Activated CD8-positive, alpha-beta T cell treated with anti-CD3 and anti-CD28 coated beads for 36 hours (primary cell): ENCODE measurements around the gene DDX27. TPM values are rescaled to one million over a fixed set of nuclear protein-coding genes. Genes with fewer than 3 reads are reported as not detected.
"Not testable (repeated sequence)": the region's sequence is repeated elsewhere in the genome, so short reads cannot be mapped to it uniquely, and the experiment has no call there.

Experiments
- ATAC-seq: fragments of 200-7000 bp; cut with Tn5 transposase; one replicate; pipeline ENCODE4 v1.10.0; 2021; ENCODE audit warnings: mild to moderate bottlenecking, moderate library complexity
- CTCF ChIA-PET: fragments of 350-600 bp; sonication (Branson Sonifier 250); formaldehyde crosslinking; loops from one replicate; lab custom pipeline; 2021; ENCODE audit warnings: antibody characterized with exemption; lab: Charles Lee
- POLR2A ChIA-PET: fragments of 350-600 bp; sonication (Branson Sonifier 250); formaldehyde crosslinking; loops from one replicate; lab custom pipeline; 2021; ENCODE audit warnings: antibody characterized with exemption; lab: Charles Lee
- DNase-seq: peaks from one replicate; pipeline ENCODE4 v3.0.0-alpha.2; 2020
- H3K27ac Mint-ChIP-seq: one replicate; pipeline ENCODE4 v1.8.0; 2021; ENCODE audit warnings: mild to moderate bottlenecking, mixed read lengths
- H3K27me3 Mint-ChIP-seq: one replicate; pipeline ENCODE4 v1.8.0; 2021; ENCODE audit warnings: mixed read lengths
- H3K36me3 Mint-ChIP-seq: one replicate; pipeline ENCODE4 v1.8.0; 2021; ENCODE audit warnings: low read depth, mixed read lengths
- H3K4me1 Mint-ChIP-seq: one replicate; pipeline ENCODE4 v1.8.0; 2021; ENCODE audit warnings: low read depth, mixed read lengths
- H3K4me3 Mint-ChIP-seq: one replicate; pipeline ENCODE4 v1.8.0; 2021; ENCODE audit warnings: mild to moderate bottlenecking, moderate library complexity, mixed read lengths
- H3K9me3 Mint-ChIP-seq: one replicate; pipeline ENCODE4 v1.8.0; 2021; ENCODE audit warnings: mixed read lengths
- CTCF ChIP-seq: fragments of 200-600 bp; IDR thresholded peaks from one replicate; pipeline ENCODE4 v1.8.0; 2022; ENCODE audit warnings: antibody characterized with exemption, mild to moderate bottlenecking
- intact Hi-C: fragments of 100-400 bp; cut with micrococcal nuclease; formaldehyde crosslinking; loops from one replicate; pipeline ENCODE4 v1.10.0; 2022
- total RNA-seq, 2 experiments: library from RNA; stranded (reverse); gene quantifications; one replicate each; pipeline ENCODE4 v1.2.3, GENCODE V29; 2021

DDX27 gene
- total RNA-seq, 2 experiments from 2014 or later: 45.2 to 45.9 TPM

GRCh38 chr20:49215232-49215631 is 4.0 kb upstream of the DDX27 start:
- Mint-ChIP-seq H3K4me3 (no peak overlapping the region), H3K27ac (no peak overlapping the region), H3K9me3 (peaks cover 3% of the 10 kb centered on the region), H3K27me3 (no peaks in the 10 kb centered on the region), H3K4me1 (peaks cover 14% of the 10 kb centered on the region), H3K36me3 (peaks cover 4% of the 10 kb centered on the region)
- POLR2A ChIA-PET: no interaction called here
- intact Hi-C loops: loop anchor here (5.0 kb wide), 1 partner anchor 33 kb away; no protein-coding TSS in a partner anchor
- DNase-seq (no peak), ATAC-seq (no peak)
- CTCF ChIA-PET: interaction anchor here (0.6 to 6.7 kb wide), 5 partner anchors 10 to 81 kb away, joined by 3 to 123 read pairs (median 49); no protein-coding TSS in a partner anchor
- no peak for TF ChIP-seq CTCF

DNA sequence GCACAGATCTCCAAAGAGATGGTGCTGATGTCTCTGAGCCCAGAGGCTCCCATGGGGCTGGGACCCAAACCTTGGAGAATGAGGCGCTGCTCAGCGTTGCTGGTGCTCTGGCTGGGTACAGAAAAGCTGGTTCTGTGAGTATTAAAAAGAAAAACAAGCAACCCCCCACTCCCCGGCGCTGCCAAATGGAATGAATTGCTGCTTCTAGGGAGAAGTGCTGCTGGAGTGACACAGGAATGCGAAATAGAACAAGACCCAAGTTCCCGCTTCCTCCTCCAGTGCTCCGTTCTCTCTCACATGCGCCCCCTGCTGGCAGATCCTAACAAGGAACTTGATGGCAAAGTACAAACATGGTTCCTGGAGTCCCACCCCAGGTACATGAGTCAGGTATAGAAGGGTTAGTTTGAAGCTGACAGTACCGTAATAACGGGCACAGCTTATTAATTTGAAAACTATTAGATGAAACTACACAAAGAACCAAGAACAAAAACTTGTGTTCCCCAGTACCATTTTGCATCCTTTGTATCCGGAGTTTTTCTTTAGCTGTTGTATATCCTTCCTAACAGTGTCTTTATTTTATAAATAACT is 2.1 kb upstream of the DDX27 start:
- Mint-ChIP-seq H3K4me3 (peak overlapping the region; percentile 41), H3K4me1 (peaks cover 24% of the 10 kb centered on the region), H3K9me3 (no peaks in the 10 kb centered on the region), H3K36me3 (peaks cover 16% of the 10 kb centered on the region), H3K27me3 (no peaks in the 10 kb centered on the region), H3K27ac (no peak overlapping the region)
- ATAC-seq: peak; percentile 59
- intact Hi-C loops: loop anchor here (2.0 to 5.0 kb wide), 2 partner anchors 35 to 84 kb away; no protein-coding TSS in a partner anchor
- TF ChIP-seq CTCF: peak; percentile 95
- POLR2A ChIA-PET: interaction anchor here (0.7 to 2.8 kb wide), 4 partner anchors 32 to 80 kb away, joined by 3 to 18 read pairs (median 4); partner anchors contain the start of gene ZNFX1
- CTCF ChIA-PET: interaction anchor here (0.5 to 6.7 kb wide), 64 partner anchors 11 to 441 kb away, joined by 3 to 123 read pairs (median 5); partner anchors contain the start of gene STAU1
- DNase-seq: peak; percentile 97

- Mint-ChIP-seq H3K36me3 (peaks cover 20% of the 10 kb centered on the region), H3K4me3 (peak overlapping the region; percentile 88), H3K4me1 (peaks cover 24% of the 10 kb centered on the region), H3K27ac (peak overlapping the region; percentile 95)
- DNase-seq (peak; percentile 28), ATAC-seq (peak; percentile 2)
- ChIA-PET POLR2A (interaction anchor here (0.6 to 2.8 kb wide), 5 partner anchors 31 to 698 kb away, joined by 3 to 18 read pairs (median 5); partner anchors contain the start of gene ZNFX1), CTCF (interaction anchor here (1.0 to 6.7 kb wide), 4 partner anchors 36 to 90 kb away, joined by 3 to 123 read pairs (median 31); no protein-coding TSS in a partner anchor)
- H3K9me3 Mint-ChIP-seq, H3K27me3 Mint-ChIP-seq: not testable (repeated sequence)
- intact Hi-C loops: loop anchor here (5.0 kb wide), 1 partner anchor 36 kb away; no protein-coding TSS in a partner anchor
These were observed 501 bp upstream of the DDX27 start for GRCh38 chr20:49218739-49219090.

DNA sequence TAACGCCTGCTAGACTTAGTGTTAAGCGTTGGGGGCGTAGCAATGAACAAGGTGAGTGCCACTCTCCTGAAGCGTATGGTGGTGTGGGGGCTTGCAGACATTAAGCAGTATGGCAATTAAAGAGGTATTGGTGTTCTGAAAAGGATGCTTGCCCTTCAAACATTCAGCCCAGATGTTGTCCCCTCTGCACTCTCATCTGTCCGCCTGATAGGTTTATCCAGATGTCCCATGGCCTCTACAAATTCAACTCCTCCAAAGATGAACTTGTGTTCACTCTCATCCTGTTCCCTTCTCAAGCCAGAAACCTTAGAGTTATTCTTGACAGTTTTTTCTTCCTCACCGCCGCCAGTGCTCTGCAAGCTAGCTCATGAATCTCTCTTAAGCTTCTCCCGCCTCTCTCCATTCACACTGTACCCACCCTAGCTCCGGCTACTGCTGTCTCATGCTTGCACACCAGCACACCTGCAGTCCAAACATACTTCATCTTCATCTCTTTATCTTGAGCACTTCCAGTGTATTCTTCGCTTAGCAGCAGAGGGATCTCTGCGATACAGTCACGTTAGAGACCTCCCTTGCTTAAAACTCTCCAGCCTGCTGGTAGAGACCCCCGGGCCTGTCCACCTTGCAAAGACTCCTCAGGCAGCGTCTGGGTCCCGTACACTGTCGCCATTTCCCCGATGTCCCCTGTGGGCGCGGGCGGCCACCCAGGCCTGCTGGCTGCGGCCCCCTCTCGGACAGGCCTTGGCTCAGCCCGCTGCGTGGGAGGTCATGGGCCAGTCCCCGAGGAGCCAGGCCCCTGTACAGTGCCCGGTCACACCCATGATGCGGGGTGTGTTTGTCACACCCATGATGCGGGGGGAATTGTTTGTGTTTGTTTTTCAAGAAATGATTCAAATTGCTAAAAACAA is 962 bp downstream of the DDX27 start:
- no peaks in the 10 kb centered on the region for H3K27me3 Mint-ChIP-seq
- no peak for ATAC-seq
- peak overlapping the region; percentile 95 for H3K27ac Mint-ChIP-seq
- intact Hi-C loops: loop anchor here (5.0 kb wide), 1 partner anchor 38 kb away; no protein-coding TSS in a partner anchor
- POLR2A ChIA-PET: interaction anchor here (0.6 kb wide), 1 partner anchor 32 kb away, joined by 3 read pairs; no protein-coding TSS in a partner anchor
- CTCF ChIA-PET: interaction anchor here (6.7 kb wide), 1 partner anchor 86 kb away, joined by 123 read pairs; no protein-coding TSS in a partner anchor
- TF ChIP-seq CTCF: no peak
- H3K4me1 Mint-ChIP-seq: peaks cover 24% of the 10 kb centered on the region
- H3K9me3 Mint-ChIP-seq: no peaks in the 10 kb centered on the region
- peak overlapping the region; percentile 88 for H3K4me3 Mint-ChIP-seq
- DNase-seq: peak; percentile 17
- peaks cover 31% of the 10 kb centered on the region for H3K36me3 Mint-ChIP-seq

- Mint-ChIP-seq H3K9me3 (no peaks in the 10 kb centered on the region), H3K4me1 (peaks cover 9% of the 10 kb centered on the region), H3K4me3 (no peak overlapping the region), H3K27me3 (no peaks in the 10 kb centered on the region), H3K27ac (peak overlapping the region; percentile 13), H3K36me3 (peaks cover 62% of the 10 kb centered on the region)
- ATAC-seq: no peak
- intact Hi-C loops: no loop called here
- TF ChIP-seq CTCF: no peak
- DNase-seq: no peak
- ChIA-PET CTCF (no interaction called here), POLR2A (no interaction called here)
These were observed 6.7 kb downstream of the DDX27 start for GRCh38 chr20:49225896-49226295.
